Panc1 (cell line): ENCODE measurements around the gene CHST5.

Experiments
- POLR2AphosphoS5 ChIP-seq: IDR thresholded peaks from 2 replicates; pipeline ENCODE4 v1.6.1; 2012; ENCODE audit warnings: mild to moderate bottlenecking, low read depth, low read length, moderate library complexity
- TCF7L2 ChIP-seq: IDR thresholded peaks from 2 replicates; pipeline ENCODE4 v1.6.1; 2011; ENCODE audit warnings: mild to moderate bottlenecking, low read depth, low read length, inconsistent platforms
- TF ChIP-seq, protein P1 (sequence below): fragments of 450-650 bp; IDR thresholded peaks from 2 replicates; pipeline ENCODE4 v1.5.1; 2017; ENCODE audit warnings: mild to moderate bottlenecking

DNA sequence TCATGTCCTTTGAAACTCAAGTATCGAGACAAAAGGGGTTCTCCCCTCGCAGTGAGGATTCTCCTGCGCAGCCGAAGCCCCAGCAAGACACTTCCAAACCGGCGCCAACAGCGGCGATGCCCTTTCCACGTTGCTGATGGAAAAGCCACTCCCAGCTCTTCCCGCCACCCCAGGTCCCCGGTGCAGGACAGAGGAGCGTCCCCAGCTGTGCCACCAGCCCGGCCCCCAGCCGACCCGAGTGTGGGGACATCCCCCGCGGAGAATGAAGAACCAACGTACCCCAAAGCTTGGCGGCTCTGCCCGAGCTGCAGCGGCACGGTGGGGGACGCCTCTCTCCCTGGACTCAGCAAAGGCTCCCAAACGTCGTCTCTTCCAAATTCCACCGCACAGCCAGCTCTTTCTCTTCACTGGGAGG, 41.2 kb downstream of the CHST5 start:
- TF ChIP-seq, protein P1, sequence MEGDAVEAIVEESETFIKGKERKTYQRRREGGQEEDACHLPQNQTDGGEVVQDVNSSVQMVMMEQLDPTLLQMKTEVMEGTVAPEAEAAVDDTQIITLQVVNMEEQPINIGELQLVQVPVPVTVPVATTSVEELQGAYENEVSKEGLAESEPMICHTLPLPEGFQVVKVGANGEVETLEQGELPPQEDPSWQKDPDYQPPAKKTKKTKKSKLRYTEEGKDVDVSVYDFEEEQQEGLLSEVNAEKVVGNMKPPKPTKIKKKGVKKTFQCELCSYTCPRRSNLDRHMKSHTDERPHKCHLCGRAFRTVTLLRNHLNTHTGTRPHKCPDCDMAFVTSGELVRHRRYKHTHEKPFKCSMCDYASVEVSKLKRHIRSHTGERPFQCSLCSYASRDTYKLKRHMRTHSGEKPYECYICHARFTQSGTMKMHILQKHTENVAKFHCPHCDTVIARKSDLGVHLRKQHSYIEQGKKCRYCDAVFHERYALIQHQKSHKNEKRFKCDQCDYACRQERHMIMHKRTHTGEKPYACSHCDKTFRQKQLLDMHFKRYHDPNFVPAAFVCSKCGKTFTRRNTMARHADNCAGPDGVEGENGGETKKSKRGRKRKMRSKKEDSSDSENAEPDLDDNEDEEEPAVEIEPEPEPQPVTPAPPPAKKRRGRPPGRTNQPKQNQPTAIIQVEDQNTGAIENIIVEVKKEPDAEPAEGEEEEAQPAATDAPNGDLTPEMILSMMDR = no peak
- no peak for TF ChIP-seq TCF7L2
- TF ChIP-seq POLR2AphosphoS5 = no peak
